Epithelial cell of prostate (primary cell): ENCODE results near the gene PLA2G4E.

Source experiments
- DNase-seq: peaks from one replicate; pipeline ENCODE4 v3.0.0-alpha.2; 2011; ENCODE audit warnings: low read depth, low spot score
- H3K27ac ChIP-seq: fragments of 450-650 bp; 2 replicates; pipeline ENCODE4 v1.5.1; 2017; ENCODE audit warnings: mild to moderate bottlenecking

PLA2G4E gene

DNA sequence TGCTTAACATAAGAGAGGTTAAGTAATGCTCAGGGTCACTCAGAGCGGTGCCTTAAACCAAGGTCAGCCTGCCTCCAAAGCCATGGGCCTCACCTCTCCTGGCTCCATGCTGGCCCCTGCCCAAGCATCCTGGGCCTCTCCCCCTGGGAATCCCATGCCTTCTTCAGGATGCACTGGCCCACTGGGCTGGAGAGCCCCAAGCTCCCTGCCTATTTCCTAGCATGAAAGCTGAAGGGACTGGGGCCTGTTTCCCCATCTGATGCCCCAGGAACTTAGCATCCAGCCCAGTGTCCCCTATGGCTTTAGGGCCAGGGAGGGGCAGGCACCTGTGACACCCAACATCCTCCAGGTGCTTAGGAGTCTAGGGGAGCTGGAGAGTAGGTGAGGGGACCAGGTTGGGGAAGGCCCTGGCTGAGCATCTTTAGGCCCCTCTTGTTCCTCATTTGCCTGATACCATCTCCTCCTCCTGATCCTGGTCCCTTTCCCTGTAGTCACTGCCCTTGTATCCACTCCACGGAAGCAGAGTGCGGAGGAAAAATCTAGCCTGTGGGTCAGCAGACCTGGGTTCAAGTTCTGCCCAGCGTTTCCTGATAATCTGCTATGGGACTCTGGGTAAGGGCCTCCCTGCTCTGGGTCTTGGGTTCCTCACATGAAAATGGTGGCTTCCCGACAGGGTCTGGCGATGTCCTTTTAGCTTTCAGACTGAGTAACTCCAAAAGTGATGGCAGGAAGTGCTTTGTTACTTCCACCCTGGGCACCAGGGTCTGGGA lies 77.1 kb downstream of the PLA2G4E start:
- DNase-seq = no peak
- peak overlapping the region; percentile 71 for H3K27ac ChIP-seq

GRCh38 chr15:41942886-41943285 lies 78.0 kb downstream of the PLA2G4E start:
- no peak for DNase-seq
- no peak overlapping the region for H3K27ac ChIP-seq

DNA sequence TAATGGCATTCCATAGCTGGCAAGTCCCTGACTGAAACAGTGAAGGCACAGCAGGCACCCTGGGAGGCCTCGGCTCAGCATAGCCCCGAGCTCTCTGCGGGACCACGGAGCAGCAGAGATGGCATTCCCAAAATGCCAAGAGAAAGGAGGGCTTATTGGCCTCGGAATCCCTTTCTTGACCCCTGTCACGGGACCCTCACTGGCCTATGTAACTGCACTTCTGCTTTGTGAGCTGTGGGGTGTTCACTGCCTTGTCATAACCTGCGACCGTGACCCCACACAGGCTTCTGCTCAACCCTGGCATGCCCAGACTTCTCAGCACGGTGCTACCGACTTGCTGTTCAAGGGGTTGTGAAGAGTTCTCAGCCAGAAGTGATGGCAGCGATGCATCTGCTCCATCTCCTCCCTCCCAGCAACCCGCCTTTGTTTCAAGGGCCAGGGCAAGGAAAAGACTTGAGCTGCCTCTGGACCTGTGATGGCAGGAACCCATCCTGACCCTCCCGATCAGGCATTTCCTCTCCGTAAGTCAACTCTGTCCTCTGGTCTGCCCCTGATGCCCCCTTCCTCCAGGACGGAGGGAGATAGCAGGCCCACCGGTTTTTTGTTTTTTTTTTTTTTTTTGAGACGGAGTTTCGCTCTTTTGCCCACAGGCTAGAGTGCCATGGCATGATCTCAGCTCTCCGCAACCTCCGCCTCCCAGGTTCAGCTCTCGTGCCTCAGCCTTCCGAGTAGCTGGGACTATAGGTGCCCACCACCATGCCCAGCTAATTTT lies 79.0 kb downstream of the PLA2G4E start:
- no peak for DNase-seq
- H3K27ac ChIP-seq = peak overlapping the region; percentile 92

GRCh38 chr15:41940441-41940857 lies 80.4 kb downstream of the PLA2G4E start:
- DNase-seq = peak; percentile 87

DNA sequence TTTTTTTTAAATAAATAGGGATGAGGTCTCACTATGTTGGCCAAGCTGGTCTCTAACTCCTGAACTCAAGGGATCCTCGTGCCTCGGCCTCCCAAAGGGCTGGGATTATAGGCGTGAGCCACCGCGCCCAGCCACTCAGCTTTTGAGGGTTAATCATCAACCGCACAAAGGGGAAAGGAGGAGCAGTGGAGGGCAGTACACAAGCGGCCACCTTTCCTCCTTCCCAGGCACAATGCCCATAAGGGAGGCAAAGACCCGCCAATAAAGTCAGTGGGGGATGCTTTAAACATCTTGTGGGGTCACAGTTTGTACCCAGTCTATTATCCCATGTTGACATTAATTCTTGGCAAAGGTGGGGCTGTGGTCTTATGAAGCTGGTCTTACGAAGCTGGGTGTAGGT lies 80.9 kb downstream of the PLA2G4E start:
- no peak for DNase-seq
- peak overlapping the region; percentile 92 for H3K27ac ChIP-seq

More at GRCh38 chr15:41940441-41940857, 80.4 kb downstream of the PLA2G4E start:
- H3K27ac ChIP-seq = peak overlapping the region; percentile 92

DNA sequence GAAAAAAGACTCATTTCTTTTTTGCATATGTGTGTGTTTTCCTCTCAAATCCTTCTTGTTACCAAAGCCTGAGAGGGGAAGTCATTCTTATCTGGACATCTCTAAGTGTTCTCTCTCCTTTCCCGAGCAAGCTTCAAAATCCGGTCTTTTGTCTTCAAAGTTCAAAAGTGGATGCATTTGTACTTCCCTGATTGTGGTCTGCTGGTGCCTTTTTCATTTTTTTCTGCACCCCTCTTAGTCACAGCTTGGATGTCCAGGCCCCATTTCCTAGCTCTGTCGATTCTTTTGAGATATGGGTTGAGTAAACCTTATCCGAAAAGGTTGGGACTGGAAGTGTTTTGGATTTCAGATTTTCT lies 83.3 kb downstream of the PLA2G4E start:
- H3K27ac ChIP-seq = no peak overlapping the region
- DNase-seq = no peak

DNA sequence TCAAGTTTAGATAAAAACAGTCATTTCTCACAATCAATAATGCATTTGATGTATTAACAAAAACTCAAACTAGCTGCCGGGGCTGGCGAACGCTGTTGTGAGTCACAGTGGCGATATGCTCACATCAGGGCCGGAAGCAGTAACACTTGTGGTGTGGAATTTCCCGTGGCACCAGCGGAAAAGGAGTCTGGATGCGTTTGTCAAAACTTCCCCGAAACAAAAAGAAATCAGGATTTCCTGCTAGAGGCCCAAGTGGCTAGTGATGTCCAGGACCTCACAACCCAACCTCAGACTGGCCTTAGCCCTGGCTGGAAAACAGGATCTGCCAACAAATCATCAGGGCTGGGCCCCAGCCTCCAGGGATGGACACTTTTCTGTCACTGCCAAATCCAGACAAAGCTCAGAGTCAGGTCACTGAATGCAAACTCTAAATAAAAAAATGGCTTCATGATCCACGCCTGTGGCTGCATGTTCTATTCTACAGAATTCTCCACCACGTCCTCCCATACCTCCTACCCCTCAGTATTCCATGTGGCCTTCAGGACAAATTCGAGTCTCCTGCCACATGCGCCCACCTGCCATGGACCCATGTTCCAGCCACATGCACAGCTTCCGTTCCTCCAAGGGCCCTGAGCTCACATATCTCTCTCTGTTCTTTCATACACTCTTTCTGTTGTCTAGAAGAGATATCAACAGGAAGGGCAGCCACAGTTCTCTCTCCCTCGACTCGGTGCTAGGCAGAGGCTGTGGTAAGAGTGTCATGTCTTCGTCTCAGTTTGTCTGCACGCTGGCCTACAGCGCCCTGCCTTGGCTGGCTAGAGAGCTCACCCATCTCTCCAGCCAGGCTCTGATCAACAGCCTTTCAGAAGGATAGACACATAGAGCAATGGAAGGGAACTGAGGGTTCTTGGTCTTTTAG lies 83.9 kb downstream of the PLA2G4E start:
- no peak for DNase-seq
- no peak overlapping the region for H3K27ac ChIP-seq

DNA sequence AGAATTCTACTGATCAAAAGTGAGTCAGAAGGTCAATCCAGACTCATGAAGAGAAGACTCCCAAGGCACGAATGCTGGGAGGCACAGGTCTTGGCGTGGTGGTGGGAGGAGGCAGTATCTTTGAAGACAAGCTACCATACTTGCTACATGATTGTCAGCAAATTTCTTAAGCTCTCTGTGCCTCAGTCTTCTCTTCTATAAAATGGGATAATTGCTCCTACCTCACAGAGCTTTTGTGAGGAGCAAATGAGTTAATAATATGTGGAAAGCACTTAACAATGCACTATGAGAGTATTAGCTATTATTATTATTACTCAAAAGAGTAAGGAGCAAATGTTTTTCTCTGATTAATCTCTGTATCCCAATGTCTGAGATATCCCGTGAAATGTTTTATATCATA lies 84.7 kb downstream of the PLA2G4E start:
- no peak for DNase-seq
- peak overlapping the region; percentile 86 for H3K27ac ChIP-seq

DNA sequence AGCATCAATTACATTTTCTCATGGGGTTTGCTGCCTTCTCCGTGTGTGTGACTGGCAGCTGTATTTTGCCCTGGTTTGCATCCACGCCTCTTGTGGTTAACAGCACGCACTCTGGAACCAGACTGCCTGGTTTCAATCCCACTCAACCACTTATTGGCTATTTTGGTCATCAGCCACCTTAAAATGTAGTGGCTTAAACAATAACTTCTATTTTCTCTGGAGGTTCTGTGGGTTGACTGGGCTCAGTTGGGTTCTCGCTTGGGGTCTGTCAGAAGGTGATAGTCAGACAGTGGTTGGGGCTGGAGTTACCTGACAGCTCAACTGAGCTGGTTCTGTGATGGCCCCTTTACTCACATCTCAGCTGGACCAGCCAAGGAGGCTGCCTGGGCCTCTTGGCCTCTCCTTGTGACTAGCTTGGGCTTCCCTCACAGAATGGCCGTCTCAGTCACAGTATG lies 85.2 kb downstream of the PLA2G4E start:
- no peak for DNase-seq
- H3K27ac ChIP-seq = peak overlapping the region; percentile 86

DNA sequence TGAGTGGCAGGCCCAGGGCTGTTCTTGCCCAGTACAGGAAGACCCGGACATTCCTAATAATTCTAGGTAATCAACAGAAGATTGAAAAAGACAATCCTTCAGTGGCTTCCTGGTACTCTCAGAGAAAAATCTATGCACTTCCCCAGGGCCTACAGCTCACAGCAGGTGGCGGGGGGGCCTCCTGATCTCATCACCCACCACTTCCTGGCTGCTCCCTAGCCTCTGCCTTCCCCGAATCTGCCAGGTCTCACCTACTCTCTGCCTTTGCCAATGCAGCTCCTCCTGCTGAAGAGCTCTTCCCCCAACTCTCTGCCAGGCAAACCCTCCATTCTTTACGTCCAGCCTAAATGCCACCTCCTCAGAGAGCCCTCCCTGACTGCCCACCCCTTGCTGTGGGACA lies 86.0 kb downstream of the PLA2G4E start:
- peak overlapping the region; percentile 86 for H3K27ac ChIP-seq
- DNase-seq = no peak

- peak overlapping the region; percentile 86 for H3K27ac ChIP-seq
- DNase-seq = peak; percentile 46
Measured at GRCh38 chr15:41933771-41934170, 87.1 kb downstream of the PLA2G4E start.

DNA sequence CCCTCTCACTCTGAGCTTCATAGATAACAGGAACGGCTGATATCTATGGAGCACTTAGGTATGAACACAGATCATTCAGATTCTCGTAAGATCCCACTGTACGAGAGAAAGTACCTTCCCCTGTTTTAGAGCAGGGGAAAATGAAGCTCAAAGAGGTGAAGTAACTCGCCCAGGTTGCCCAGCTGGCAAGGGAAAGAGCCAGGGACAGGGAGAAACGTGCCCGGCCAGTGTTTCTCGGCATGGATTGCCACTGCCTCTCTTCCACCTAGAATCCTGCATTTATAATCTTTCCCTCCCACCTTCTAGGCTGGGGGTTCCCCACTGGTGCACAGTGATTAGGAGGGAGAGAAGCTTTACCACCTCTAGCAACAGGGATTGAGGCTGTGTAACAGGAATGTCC lies 87.5 kb downstream of the PLA2G4E start:
- DNase-seq = no peak
- peak overlapping the region; percentile 86 for H3K27ac ChIP-seq

DNA sequence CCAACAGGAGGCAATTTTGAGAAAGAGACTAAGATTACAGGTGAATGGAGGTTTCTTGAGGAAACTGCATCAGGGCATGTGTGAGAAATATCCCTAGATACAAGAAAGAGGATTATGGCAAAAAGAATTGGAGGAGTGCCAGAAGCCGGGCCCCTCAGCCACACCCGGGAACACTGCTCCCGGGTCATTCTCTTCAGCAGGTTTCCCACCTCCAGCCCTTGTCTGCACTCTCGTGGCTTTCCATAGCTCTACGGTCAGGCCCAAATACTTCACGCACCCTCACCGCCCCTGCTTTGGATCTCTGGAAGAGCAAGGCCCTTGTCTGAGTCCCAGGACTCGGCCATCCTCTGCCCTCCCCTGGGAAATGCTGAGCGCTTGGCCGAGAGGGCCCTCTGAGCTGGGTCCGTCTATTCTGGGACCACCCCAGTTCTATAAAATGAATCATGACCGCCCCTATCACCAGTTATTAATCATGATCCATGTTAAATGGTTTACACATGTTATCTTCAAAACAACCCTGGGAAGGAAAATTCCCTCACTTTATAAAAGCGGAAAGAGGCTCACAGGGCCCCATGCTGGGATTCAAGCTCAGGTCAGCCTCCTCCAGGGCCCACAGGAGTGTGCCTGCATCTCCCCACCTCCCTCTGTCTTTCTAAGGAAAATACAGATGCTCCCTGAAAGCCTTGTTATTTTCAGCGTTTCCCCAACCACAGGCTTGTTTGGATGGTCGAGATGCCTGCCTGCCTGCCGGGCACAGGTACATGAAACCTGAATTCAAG lies 88.1 kb downstream of the PLA2G4E start:
- peak overlapping the region; percentile 86 for H3K27ac ChIP-seq
- no peak for DNase-seq

- no peak for DNase-seq
- H3K27ac ChIP-seq = no peak overlapping the region
Measured at GRCh38 chr15:41932101-41932500, 88.7 kb downstream of the PLA2G4E start.
